ENCODE data around the gene NLRP1. TPM values are rescaled to one million over a fixed set of nuclear protein-coding genes. Genes with fewer than 3 reads are reported as not detected.

Gene NLRP1
- total and polyA plus RNA-seq, 9 of the 15 experiments (the other 6 are each of a cell fraction or from before 2014, with no cell fraction given) = 4.0 to 69.4 (median 27.7) TPM

DNA sequence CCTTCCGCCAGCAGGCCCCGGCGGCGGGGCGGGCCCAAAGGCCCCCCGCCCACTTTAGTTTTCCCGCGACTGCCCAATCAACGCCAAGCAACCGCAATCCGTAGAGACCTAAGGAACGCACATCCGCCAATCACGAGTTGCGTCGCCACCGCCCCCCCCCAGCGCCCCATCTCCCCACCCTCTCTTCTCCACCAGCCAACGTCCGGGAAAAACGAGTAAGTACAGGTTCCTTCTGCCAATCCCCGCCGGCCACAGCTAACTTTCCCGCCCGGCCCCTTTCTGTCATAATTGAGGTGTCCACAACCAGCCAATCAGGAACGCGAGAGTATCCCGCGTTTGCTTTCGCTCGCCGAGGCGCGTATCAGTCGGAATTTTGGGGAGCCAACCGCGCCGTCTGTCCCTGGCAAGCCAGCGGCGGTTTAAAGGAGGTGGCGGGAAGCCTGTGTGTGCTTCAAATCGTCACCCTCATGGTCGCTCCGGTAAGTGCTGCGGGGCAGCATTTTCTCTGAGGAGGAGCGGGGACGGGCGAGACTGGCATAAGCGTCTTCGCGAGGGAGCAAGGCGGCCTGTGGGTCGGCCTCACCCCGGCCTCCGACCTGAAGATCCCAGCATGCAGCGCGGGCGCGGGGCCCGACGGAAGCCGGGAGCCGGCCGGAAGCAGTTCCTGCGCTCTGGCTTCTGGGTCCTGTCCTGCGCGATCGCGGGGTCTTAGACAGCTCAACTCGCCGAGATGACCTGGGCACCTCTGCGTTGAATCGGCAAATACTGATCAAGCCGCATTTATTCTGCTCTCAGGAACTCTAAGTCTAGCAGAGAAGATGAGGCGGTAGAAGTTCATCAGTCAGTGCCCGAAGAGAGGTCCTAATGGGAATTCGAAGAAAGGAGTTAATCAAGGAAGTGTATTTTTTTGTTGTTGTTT lies 97.8 kb downstream of the NLRP1 start, which contains the start of gene MIS12 (continued):
- TF ChIP-seq AFF1 (IDR thresholded peaks at IDR 0.05; ENCODE audit: low read depth in 1 of 2, partially characterized antibody in 2 of 2) (peak in 1 of 2 experiments; percentile 89), U2AF2 (optimal IDR thresholded peaks at IDR 0.05; ENCODE audit: low read depth, low read length) (no peak), CBX2 (IDR thresholded peaks at IDR 0.05; ENCODE audit: insufficient read depth, low read length, poor library complexity, severe bottlenecking) (no peak), MTA2 (IDR thresholded peaks at IDR 0.05; ENCODE audit: low read depth) (no peak), REST (IDR thresholded peaks at IDR 0.05; ENCODE audit: borderline replicate concordance) (peak; percentile 84), REST (CRISPR knock-in tag; IDR thresholded peaks at IDR 0.05; ENCODE audit: low read depth) (no peak), ATF7 (IDR thresholded peaks at IDR 0.05) (peak; percentile 56), IRF2 (CRISPR knock-in tag; IDR thresholded peaks at IDR 0.05) (no peak), ZNF644 (tag; IDR thresholded peaks at IDR 0.05; ENCODE audit: low read depth) (no peak), KLF10 (CRISPR knock-in tag; IDR thresholded peaks at IDR 0.05) (no peak), DIDO1 (tag; IDR thresholded peaks at IDR 0.05; ENCODE audit: low read depth) (0 out of 2 replicates have a peak, but pooled peaks have one; percentile 13), HMG20B (CRISPR knock-in tag; IDR thresholded peaks at IDR 0.05) (no peak), ZNF354B (CRISPR knock-in tag; IDR thresholded peaks at IDR 0.05) (no peak)
- TF ChIP-seq, protein P1, sequence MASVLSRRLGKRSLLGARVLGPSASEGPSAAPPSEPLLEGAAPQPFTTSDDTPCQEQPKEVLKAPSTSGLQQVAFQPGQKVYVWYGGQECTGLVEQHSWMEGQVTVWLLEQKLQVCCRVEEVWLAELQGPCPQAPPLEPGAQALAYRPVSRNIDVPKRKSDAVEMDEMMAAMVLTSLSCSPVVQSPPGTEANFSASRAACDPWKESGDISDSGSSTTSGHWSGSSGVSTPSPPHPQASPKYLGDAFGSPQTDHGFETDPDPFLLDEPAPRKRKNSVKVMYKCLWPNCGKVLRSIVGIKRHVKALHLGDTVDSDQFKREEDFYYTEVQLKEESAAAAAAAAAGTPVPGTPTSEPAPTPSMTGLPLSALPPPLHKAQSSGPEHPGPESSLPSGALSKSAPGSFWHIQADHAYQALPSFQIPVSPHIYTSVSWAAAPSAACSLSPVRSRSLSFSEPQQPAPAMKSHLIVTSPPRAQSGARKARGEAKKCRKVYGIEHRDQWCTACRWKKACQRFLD (CRISPR knock-in tag; IDR thresholded peaks at IDR 0.05) = 0 out of 2 replicates have a peak, but pooled peaks have one; percentile 35

Data from K562 (cell line).